Ishikawa (cell line): ENCODE results near the gene RELCH.

ENCODE experiments used
- CEBPB ChIP-seq: IDR thresholded peaks from 2 replicates; pipeline ENCODE4 v1.6.1; 2012
- EP300 ChIP-seq: IDR thresholded peaks from 2 replicates; pipeline ENCODE4 v1.6.1; 2012; ENCODE audit warnings: borderline replicate concordance
- FOXM1 ChIP-seq: IDR thresholded peaks from 2 replicates; pipeline ENCODE4 v1.6.1; 2012; ENCODE audit warnings: low read depth, borderline replicate concordance
- RAD21 ChIP-seq: IDR thresholded peaks from 2 replicates; pipeline ENCODE4 v1.6.1; 2012; ENCODE audit warnings: low read depth
- REST ChIP-seq: IDR thresholded peaks from 2 replicates; pipeline ENCODE4 v1.6.1; 2012; ENCODE audit warnings: low read depth, mild to moderate bottlenecking
- TAF1 ChIP-seq: IDR thresholded peaks from 2 replicates; pipeline ENCODE4 v1.6.1; 2012; ENCODE audit warnings: low read depth, mild to moderate bottlenecking
- TCF12 ChIP-seq: IDR thresholded peaks from 2 replicates; pipeline ENCODE4 v1.6.1; 2012; ENCODE audit warnings: low read depth
- YY1 ChIP-seq: IDR thresholded peaks from 2 replicates; pipeline ENCODE4 v1.6.1; 2012; ENCODE audit warnings: low read depth
- TF ChIP-seq, protein P1 (sequence below): IDR thresholded peaks from 2 replicates; pipeline ENCODE4 v1.6.1; 2012
- TF ChIP-seq, protein P2 (sequence below): IDR thresholded peaks from 2 replicates; pipeline ENCODE4 v1.6.1; 2012

GRCh38 chr18:62285281-62285680, 98.2 kb downstream of the RELCH start:
- TF ChIP-seq, protein P1, sequence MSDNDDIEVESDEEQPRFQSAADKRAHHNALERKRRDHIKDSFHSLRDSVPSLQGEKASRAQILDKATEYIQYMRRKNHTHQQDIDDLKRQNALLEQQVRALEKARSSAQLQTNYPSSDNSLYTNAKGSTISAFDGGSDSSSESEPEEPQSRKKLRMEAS, result no peak
- TF ChIP-seq RAD21 (no peak), EP300 (no peak), FOXM1 (no peak), TCF12 (no peak), YY1 (no peak), TAF1 (no peak), REST (no peak), CEBPB (no peak)
- TF ChIP-seq, protein P2, sequence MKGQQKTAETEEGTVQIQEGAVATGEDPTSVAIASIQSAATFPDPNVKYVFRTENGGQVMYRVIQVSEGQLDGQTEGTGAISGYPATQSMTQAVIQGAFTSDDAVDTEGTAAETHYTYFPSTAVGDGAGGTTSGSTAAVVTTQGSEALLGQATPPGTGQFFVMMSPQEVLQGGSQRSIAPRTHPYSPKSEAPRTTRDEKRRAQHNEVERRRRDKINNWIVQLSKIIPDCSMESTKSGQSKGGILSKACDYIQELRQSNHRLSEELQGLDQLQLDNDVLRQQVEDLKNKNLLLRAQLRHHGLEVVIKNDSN, result no peak
